Neural cell (in vitro differentiated cells): ENCODE results near the gene LARP6.

Experiments used
- CTCF ChIP-seq: fragments of 450-650 bp; IDR thresholded peaks from 2 replicates; pipeline ENCODE4 v1.5.1; 2014; ENCODE audit warnings: antibody characterized with exemption, mild to moderate bottlenecking, moderate library complexity; ENCODE audit not compliant: poor library complexity, severe bottlenecking
- EZH2 ChIP-seq: fragments of 200-600, 300-800 bp; shearing (Covaris generic), sonication (generic); IDR thresholded peaks from 2 replicates; pipeline ENCODE4 v1.6.1; 2014; ENCODE audit warnings: antibody characterized with exemption, low read length, borderline replicate concordance, mild to moderate bottlenecking; ENCODE audit not compliant: insufficient read depth, poor library complexity, severe bottlenecking
- MXI1 ChIP-seq: fragments of 450-650 bp; conservative IDR thresholded peaks from 2 replicates; pipeline ENCODE4 v1.6.1; 2014; ENCODE audit warnings: antibody characterized with exemption, mild to moderate bottlenecking; ENCODE audit not compliant: poor library complexity, severe bottlenecking

DNA sequence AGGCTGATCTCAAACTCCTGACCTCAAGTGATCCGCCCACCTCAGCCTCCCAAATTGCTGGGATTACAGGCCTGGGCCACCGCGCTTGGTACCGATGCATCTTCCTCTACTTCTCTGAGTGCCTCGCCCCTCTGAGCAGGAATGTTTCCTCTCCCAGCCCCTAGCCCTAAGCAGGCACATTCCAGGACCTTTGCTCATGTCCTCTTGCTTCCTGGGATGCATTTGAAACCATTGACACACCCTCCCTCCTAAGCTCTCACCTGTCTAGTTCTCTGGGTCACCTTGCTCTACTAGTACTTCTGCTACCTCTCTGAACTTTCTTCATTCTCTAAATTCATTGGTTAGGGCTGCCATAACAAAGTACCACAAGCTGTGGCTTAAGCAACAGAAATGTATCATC is 72.7 kb downstream of the LARP6 start:
- TF ChIP-seq CTCF (no peak), EZH2 (no peak), MXI1 (no peak)
